ENCODE measurements around the gene RSPO3.

- TF ChIP-seq CTCF (IDR thresholded peaks at IDR 0.05; ENCODE audit: poor library complexity) (no peak), EZH2phosphoT487 (IDR thresholded peaks at IDR 0.05; ENCODE audit: low read depth, severe bottlenecking, unreplicated experiment) (no peak), EZH2 (IDR thresholded peaks at IDR 0.05; ENCODE audit: borderline replicate concordance) (no peak)
Measured at GRCh38 chr6:127115084-127115655, 3.3 kb upstream of the RSPO3 start.

Data from hepatocyte (in vitro differentiated cells).